Vagina (tissue), 2 donors: ENCODE results near the gene CRTC3.

Experiments used
- CTCF ChIP-seq, 3 experiments: fragments of 450-650 bp in 2 of 3; fragments of 200-600 bp in 1 of 3; sonication (generic) in 1 of 3; IDR thresholded peaks; one replicate each; pipeline ENCODE4 v1.5.1; 2017 to 2019; ENCODE audit warnings: antibody characterized with exemption in 3 of 3, mild to moderate bottlenecking in 2 of 3, moderate library complexity in 2 of 3
- POLR2AphosphoS5 ChIP-seq, 2 donors: sonication (generic); formaldehyde crosslinking; IDR thresholded peaks; one replicate each; pipeline ENCODE4 v1.9.0; 2017; ENCODE audit warnings: antibody characterized with exemption in 2 of 2, mild to moderate bottlenecking in 2 of 2, low read depth in 1 of 2; ENCODE audit not compliant: insufficient read depth in 1 of 2

GRCh38 chr15:90530250-90531051 is 728 bp downstream of the CRTC3 start:
- TF ChIP-seq POLR2AphosphoS5 (IDR thresholded peaks at IDR 0.05; ENCODE audit: insufficient read depth in 1 of 2, low read depth in 1 of 2) (peak in 1 of 2 donors; percentile 64), CTCF (IDR thresholded peaks at IDR 0.05) (no peak)
